NT2/D1 (cell line): Measurements from ENCODE around the gene HPF1.

ENCODE experiments used
- SUZ12 ChIP-seq: IDR thresholded peaks from 2 replicates; pipeline ENCODE4 v1.6.1; 2011; ENCODE audit not compliant: insufficient read length, insufficient read depth; ENCODE audit errors: extremely low read depth
- YY1 ChIP-seq: IDR thresholded peaks from 2 replicates; pipeline ENCODE4 v1.6.1; 2011; ENCODE audit not compliant: insufficient read length, insufficient read depth
- ZNF274 ChIP-seq: IDR thresholded peaks from 2 replicates; pipeline ENCODE4 v1.6.1; 2011; ENCODE audit warnings: mild to moderate bottlenecking, low read depth, low read length

- TF ChIP-seq ZNF274 (no peak), YY1 (no peak), SUZ12 (no peak)
Observed at GRCh38 chr4:169803413-169803812, 45.7 kb upstream of the HPF1 start.
